Heart left ventricle (tissue), 16 donors: ENCODE data around the gene ATAD3B. TPM values are rescaled to one million over a fixed set of nuclear protein-coding genes. Genes with fewer than 3 reads are reported as not detected.
"Not testable (repeated sequence)": the region's sequence is repeated elsewhere in the genome, so short reads cannot be mapped to it uniquely, and the experiment has no call there.

Source experiments
- ATAC-seq, 4 donors: fragments of 200-7000 bp; cut with Tn5 transposase; one replicate each; pipeline ENCODE4 v1.9.1; 2020 to 2022; ENCODE audit warnings: moderate library complexity in 4 of 4, mild to moderate bottlenecking in 3 of 4, moderate number of reproducible peaks in 1 of 4
- DNase-seq, 5 donors: peaks; one replicate each; pipeline ENCODE4 v3.0.0-alpha.2; 2020
- H3K27ac ChIP-seq, 12 donors: fragments of 200-600 bp; sonication (generic) in 4 of 12; one replicate each; pipeline versions ENCODE4 v1.5.0 to v1.8.0; 2016 to 2022; ENCODE audit warnings: mild to moderate bottlenecking in 2 of 12
- H3K27me3 ChIP-seq, 9 donors: fragments of 200-600 bp; sonication (generic) in 2 of 9; one replicate each; pipeline versions ENCODE4 v1.5.1 to v1.8.0; 2016 to 2022; ENCODE audit warnings: mild to moderate bottlenecking in 3 of 9
- H3K36me3 ChIP-seq, 9 donors: fragments of 200-600 bp; sonication (generic) in 2 of 9; one replicate each; pipeline versions ENCODE4 v1.5.0 to v1.8.0; 2018 to 2022; ENCODE audit warnings: mild to moderate bottlenecking in 2 of 9
- H3K4me1 ChIP-seq, 12 donors: fragments of 200-600 bp; sonication (generic) in 4 of 12; one replicate each; pipeline versions ENCODE4 v1.5.0 to v1.8.0; 2016 to 2022; ENCODE audit warnings: mild to moderate bottlenecking in 3 of 12
- H3K4me3 ChIP-seq, 12 donors: fragments of 200-600 bp; sonication (generic) in 4 of 12; one replicate each; pipeline versions ENCODE4 v1.5.0 to v1.8.0; 2017 to 2022; ENCODE audit warnings: mild to moderate bottlenecking in 9 of 12, moderate library complexity in 4 of 12
- H3K9me3 ChIP-seq, 12 donors: fragments of 200-600 bp; sonication (generic) in 4 of 12; one replicate each; pipeline versions ENCODE4 v1.5.0 to v1.8.0; 2016 to 2022; ENCODE audit warnings: mild to moderate bottlenecking in 1 of 12
- POLR2A ChIP-seq, 2 donors: fragments of 450-650 bp; IDR thresholded peaks; one replicate each; pipeline ENCODE4 v1.6.1; 2017; ENCODE audit warnings: antibody characterized with exemption in 2 of 2, mild to moderate bottlenecking in 2 of 2, moderate library complexity in 2 of 2
- WGBS, 4 donors: extraction: QIAGEN DNeasy Blood & Tissue Kit in 2 of 4; methylation state at CpG; one replicate each; pipeline versions ENCODE4 v1.1.5 to v1.1.7; 2013 to 2018; 5-methylcytosine and 5-hydroxymethylcytosine counted together
- intact Hi-C, 10 donors: fragments of 100-400 bp; cut with DNase I; formaldehyde crosslinking; loops; one replicate each; pipeline versions ENCODE4 v1.11.1 to v1.14.2; 2022
- polyA plus RNA-seq, 2 donors: library from polyadenylated mRNA; stranded (reverse); fragments of 200-250 nt; gene quantifications; one replicate each; pipeline ENCODE4 v1.2.3, GENCODE V29; 2013
- total RNA-seq, 9 donors: library from RNA; depleted of rRNA in 2 of 9; stranded (reverse); fragments of >200 nt in 2 of 9; fragmentation: NEBNext Ultra II Directional in 3 of 9; extraction: Animal tissue kit (Norgen Biotek cat#: 25700) in 3 of 9; gene quantifications; one replicate each; pipeline versions ENCODE4 v1.1.0 to v1.2.4, GENCODE V29; 2016 to 2023
- TF ChIP-seq, protein P1 (sequence below), 12 donors: fragments of 200-600 bp; sonication (generic) in 4 of 12; IDR thresholded peaks; one replicate each; pipeline versions ENCODE4 v1.5.0 to v1.8.0; 2018 to 2022; ENCODE audit warnings: antibody characterized with exemption in 12 of 12, mild to moderate bottlenecking in 5 of 12
- donor health status: ischemic (EF 13 %, LVEDD 7.1; RV severe dilation, severe dysfunction).
- donor health status: healthy with polysubstance abuse.
- donor health status: DM: no; HTN: yes; CAD: no.
- donor health status: DM: no; HTN: no; CAD: no.
- donor health status: ischemic (EF 25% LVEDD 6.9; RV normal size, moderate dysfunction).
- donor health status: ischemic (EF 25% LVEDD 5.7; RV mildly dilated, moderate dysfunction).
- donor health status: healthy.
- donor health status: DM: yes; HTN: yes; CAD: no.
- donor health status: ischemic (EF 35%, LVEDD 5.7; RV mildly dilated, moderate dysfunction).
- donor health status: nonischemic (EF 11% LVEDD 7.7; RV severe dilation, severe dysfunction).
- donor health status: DM: yes; HTN: yes; CAD: no.
- donor health status: PGD.
- donor health status: ischemic (EF 29% LVEDD 5.4; RV normal size, mild dysfunction).
- donor health status: nonischemic (EF 23%, LVEDD 6.1; RV moderate dilation, normal function).

ATAD3B gene
- total and polyA plus RNA-seq, 11 donors: 2.2 to 15.6 (median 7.0) TPM

DNA sequence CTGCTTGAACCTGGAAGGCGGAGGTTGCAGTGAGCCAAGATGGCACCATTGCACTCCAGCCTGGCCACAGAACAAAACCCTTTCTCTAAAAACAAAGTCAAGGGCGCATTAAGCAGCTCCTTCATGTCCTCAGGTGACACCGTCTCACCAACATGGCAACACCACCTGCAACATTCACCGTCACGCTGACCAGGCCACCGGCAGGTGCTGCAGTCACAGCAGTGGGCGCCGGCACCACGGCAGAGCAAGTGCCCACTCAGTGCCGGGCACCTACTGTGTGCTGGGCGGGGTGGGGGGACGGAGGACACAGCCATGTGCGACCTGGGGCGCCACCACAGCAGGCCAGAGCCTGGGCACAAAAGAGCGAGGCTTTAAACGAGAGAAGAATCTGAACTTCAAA, 12.1 kb downstream of the ATAD3B start:
- intact Hi-C loops: no loop called here
- no peak for DNase-seq
- TF ChIP-seq, protein P1, sequence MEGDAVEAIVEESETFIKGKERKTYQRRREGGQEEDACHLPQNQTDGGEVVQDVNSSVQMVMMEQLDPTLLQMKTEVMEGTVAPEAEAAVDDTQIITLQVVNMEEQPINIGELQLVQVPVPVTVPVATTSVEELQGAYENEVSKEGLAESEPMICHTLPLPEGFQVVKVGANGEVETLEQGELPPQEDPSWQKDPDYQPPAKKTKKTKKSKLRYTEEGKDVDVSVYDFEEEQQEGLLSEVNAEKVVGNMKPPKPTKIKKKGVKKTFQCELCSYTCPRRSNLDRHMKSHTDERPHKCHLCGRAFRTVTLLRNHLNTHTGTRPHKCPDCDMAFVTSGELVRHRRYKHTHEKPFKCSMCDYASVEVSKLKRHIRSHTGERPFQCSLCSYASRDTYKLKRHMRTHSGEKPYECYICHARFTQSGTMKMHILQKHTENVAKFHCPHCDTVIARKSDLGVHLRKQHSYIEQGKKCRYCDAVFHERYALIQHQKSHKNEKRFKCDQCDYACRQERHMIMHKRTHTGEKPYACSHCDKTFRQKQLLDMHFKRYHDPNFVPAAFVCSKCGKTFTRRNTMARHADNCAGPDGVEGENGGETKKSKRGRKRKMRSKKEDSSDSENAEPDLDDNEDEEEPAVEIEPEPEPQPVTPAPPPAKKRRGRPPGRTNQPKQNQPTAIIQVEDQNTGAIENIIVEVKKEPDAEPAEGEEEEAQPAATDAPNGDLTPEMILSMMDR (IDR thresholded peaks at IDR 0.05): no peak
- no peak for TF ChIP-seq POLR2A (IDR thresholded peaks at IDR 0.05)
- 86 to 97% (median 94%) methylated on average over 16 of the region's 16 CpGs for WGBS, 4 donors
- H3K27ac ChIP-seq: no peak overlapping the region
- no peaks in the 10 kb centered on the region for H3K27me3 ChIP-seq
- H3K9me3 ChIP-seq: no peaks in the 10 kb centered on the region
- H3K4me1 ChIP-seq: no peaks in the 10 kb centered on the region
- no peak overlapping the region for H3K4me3 ChIP-seq
- no peak for ATAC-seq
- H3K36me3 ChIP-seq: peaks cover 0 to 77% (median 57%) of the 10 kb centered on the region in 9 donors

DNA sequence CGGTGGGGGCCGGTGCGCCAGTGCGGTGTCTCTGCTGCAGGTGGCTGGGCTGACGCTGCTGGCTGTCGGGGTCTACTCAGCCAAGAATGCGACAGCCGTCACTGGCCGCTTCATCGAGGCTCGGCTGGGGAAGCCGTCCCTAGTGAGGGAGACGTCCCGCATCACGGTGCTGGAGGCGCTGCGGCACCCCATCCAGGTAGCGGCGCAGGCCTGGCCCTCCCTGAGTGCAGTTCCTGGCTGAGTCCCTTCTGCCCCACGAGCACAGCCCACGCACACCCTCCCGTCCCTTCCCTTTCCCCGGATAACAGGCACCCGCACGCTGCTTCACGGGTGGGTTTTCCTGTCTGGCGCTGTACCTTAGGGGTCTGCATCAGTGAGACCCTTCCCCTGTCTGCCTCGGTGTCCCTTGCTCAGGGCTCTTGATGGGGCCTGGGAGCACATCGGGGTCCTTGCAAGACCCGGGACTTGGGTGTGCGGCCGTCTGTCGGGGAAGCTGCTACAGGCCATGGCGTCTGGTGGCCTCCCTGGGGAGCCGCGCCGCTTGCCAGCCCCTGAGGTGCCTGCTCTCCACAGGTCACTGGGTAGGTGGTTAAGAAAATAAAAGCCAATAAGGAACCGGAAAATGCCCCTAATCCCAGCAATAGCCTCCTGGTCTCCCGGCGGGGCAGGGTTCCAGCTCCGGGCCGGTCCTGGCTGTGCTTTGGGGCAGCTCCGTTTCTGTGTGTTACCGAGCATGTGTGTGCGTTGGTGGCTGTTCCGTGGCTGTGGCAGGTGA, 13.6 kb downstream of the ATAD3B start:
- H3K4me1 ChIP-seq, H3K9me3 ChIP-seq, ATAC-seq, intact Hi-C loops, DNase-seq, H3K27me3 ChIP-seq, H3K4me3 ChIP-seq, H3K27ac ChIP-seq: not testable (repeated sequence)
- whole genome bisulfite sequencing, 4 donors: 92 to 95% (median 93%) methylated on average over 32 to 42 of the region's 46 CpGs
- H3K36me3 ChIP-seq: peaks cover 0 to 81% (median 70%) of the 10 kb centered on the region in 9 donors

DNA sequence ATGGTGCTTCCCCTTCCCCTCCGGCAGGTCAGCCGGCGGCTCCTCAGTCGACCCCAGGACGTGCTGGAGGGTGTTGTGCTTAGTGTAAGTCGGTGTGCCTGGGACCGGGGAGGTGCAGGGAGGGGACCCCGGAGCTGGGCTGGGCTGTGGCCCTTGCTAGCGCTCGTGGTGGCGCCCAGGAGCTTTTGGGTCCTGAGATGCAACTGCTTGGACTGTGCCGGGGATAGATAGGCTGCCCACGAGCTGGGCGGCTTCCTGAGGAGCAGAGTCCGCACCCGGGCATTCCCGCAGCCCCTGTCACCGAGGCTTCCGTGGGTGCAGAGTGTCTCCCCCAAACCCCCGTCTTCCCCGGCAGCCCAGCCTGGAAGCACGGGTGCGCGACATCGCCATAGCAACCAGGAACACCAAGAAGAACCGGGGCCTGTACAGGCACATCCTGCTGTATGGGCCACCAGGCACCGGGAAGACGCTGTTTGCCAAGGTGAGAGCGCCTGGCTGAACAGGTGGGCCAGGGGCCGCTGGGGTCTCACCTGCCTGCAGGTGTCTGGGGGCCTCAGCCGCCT, 14.3 kb downstream of the ATAD3B start:
- H3K4me1 ChIP-seq, DNase-seq, H3K27me3 ChIP-seq, H3K9me3 ChIP-seq, ATAC-seq, H3K4me3 ChIP-seq, intact Hi-C loops, H3K27ac ChIP-seq: not testable (repeated sequence)
- H3K36me3 ChIP-seq: peaks cover 0 to 84% (median 70%) of the 10 kb centered on the region in 9 donors
- WGBS, 4 donors: 93 to 95% (median 94%) methylated on average over 21 to 31 of the region's 31 CpGs

DNA sequence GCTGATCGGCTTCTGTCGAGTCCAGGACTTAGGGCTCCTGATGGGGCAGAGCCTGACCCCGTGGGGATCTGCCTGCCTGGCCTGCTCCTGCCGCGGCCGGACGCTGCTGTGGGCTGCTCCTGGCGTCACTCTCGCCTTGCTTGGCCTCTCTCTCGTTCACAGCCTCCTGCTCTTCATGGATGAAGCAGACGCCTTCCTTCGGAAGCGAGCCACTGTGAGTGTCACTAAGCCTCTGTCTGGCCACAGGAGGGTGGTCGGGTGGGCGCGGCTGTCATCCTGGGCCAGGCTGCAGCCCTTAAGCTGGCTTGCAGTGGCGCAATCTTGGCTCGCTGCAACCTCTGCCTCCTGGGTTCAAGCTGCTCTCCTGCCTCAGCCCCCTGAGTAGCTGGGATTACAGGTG, 16.1 kb downstream of the ATAD3B start:
- Histone ChIP-seq H3K9me3 (peaks cover 0 to 13% (median 0%) of the 10 kb centered on the region in 12 donors), H3K4me1 (no peaks in the 10 kb centered on the region), H3K36me3 (peaks cover 0 to 90% (median 74%) of the 10 kb centered on the region in 9 donors), H3K27me3 (no peaks in the 10 kb centered on the region), H3K4me3 (no peak overlapping the region), H3K27ac (no peak overlapping the region)
- 93 to 96% (median 94%) methylated on average over 16 to 18 of the region's 18 CpGs for WGBS, 4 donors
- DNase-seq: no peak
- ATAC-seq: no peak
- intact Hi-C loops: no loop called here
- TF ChIP-seq, protein P1 (IDR thresholded peaks at IDR 0.05): no peak
- TF ChIP-seq POLR2A (IDR thresholded peaks at IDR 0.05): no peak

DNA sequence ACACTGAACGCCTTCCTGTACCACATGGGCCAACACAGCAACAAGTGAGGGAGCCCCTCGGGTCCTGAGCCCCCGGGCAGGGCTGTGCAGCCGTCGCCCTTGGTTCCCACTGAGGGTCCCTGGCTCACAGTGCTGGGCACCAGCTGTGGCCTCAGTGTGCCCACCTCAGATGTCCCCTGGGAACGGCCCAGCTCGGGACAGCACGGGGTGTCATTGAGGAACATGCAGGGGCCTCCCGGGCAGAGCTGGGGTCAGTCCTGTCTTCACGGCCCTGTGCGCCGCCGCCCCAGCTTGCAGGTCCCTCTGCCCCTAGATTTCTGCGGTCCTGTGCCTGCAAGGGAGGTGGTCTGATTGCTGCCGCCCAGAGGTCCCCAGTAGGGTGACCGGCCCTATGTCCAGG, 17.7 kb downstream of the ATAD3B start:
- Histone ChIP-seq H3K36me3 (peaks cover 0 to 88% (median 64%) of the 10 kb centered on the region in 9 donors), H3K4me1 (no peaks in the 10 kb centered on the region), H3K4me3 (no peak overlapping the region), H3K27me3 (no peaks in the 10 kb centered on the region), H3K27ac (no peak overlapping the region), H3K9me3 (peaks cover 0 to 25% (median 8%) of the 10 kb centered on the region in 12 donors)
- WGBS, 4 donors: 91 to 96% (median 95%) methylated on average over 8 to 16 of the region's 16 CpGs
- intact Hi-C loops: no loop called here
- ATAC-seq (no peak), DNase-seq (no peak)
- TF ChIP-seq POLR2A (IDR thresholded peaks at IDR 0.05): no peak
- TF ChIP-seq, protein P1 (IDR thresholded peaks at IDR 0.05): no peak
